ENCODE results near the gene STK11IP.

GRCh38 chr2:219609149-219609750 is 11.6 kb downstream of the STK11IP start:
- TF ChIP-seq CTCF (IDR thresholded peaks at IDR 0.05; ENCODE audit: insufficient read depth, low read length, poor library complexity, severe bottlenecking) (no peak), EZH2phosphoT487 (conservative IDR thresholded peaks at IDR 0.05; ENCODE audit: low read length) (no peak)
